ENCODE data around the gene FAM120A. TPM values are rescaled to one million over a fixed set of nuclear protein-coding genes. Genes with fewer than 3 reads are reported as not detected.
A peak's percentile ranks its signal among the peaks of the same experiment; 100 is the strongest.

The FAM120A gene
- total and polyA plus RNA-seq, 2 of the 13 experiments (the other 11 are each of a cell fraction or from before 2014, with no cell fraction given), result 41.3 to 44.4 TPM

DNA sequence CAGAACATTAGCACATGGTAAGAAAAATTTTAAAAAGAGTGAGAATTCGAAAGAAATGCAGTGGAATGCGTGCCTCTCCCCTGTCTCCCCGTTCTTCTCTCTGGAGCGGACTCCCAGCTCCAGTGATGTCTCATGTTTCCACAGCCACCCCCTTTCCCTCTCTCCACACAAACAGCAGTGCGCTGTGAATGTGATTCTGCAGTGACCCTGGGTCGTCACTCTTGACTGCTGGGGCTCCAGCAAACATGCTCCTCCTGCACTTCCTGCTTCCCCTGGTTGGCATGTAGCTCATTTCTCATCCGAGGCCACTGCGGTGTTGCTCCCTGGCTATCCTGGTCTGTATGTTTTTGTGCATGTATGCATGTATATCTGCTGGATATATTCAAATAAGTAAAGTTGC is 138.2 kb downstream of the FAM120A start (continued):
- peak; percentile 93 for TF ChIP-seq ZNF292 (CRISPR knock-in tag; IDR thresholded peaks at IDR 0.05; ENCODE audit: borderline replicate concordance, low read depth)
- TF ChIP-seq ZNF234 (CRISPR knock-in tag; conservative IDR thresholded peaks at IDR 0.05), result no peak
- no peak for TF ChIP-seq ZNF143 (CRISPR knock-in tag; IDR thresholded peaks at IDR 0.05)
- TF ChIP-seq, protein P1, sequence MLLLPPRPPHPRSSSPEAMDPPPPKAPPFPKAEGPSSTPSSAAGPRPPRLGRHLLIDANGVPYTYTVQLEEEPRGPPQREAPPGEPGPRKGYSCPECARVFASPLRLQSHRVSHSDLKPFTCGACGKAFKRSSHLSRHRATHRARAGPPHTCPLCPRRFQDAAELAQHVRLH (CRISPR knock-in tag; IDR thresholded peaks at IDR 0.05; ENCODE audit: borderline replicate concordance, low read depth), result no peak
- no peak for TF ChIP-seq ZNF124 (CRISPR knock-in tag; IDR thresholded peaks at IDR 0.05)
- no peak for TF ChIP-seq ZNF660 (CRISPR knock-in tag; IDR thresholded peaks at IDR 0.05; ENCODE audit: borderline replicate concordance, low read depth)
- TF ChIP-seq ZNF329 (CRISPR knock-in tag; IDR thresholded peaks at IDR 0.05; ENCODE audit: low read depth), result no peak
- TF ChIP-seq, protein P2, sequence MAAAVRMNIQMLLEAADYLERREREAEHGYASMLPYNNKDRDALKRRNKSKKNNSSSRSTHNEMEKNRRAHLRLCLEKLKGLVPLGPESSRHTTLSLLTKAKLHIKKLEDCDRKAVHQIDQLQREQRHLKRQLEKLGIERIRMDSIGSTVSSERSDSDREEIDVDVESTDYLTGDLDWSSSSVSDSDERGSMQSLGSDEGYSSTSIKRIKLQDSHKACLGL (CRISPR knock-in tag; IDR thresholded peaks at IDR 0.05), result no peak
- no peak for TF ChIP-seq GFI1 (CRISPR knock-in tag; IDR thresholded peaks at IDR 0.05; ENCODE audit: borderline replicate concordance)
- TF ChIP-seq POLR2A (IDR thresholded peaks at IDR 0.05; ENCODE audit: insufficient read depth in 1 of 2, low read depth in 2 of 2, low read length in 2 of 2), result no peak
- no peak for TF ChIP-seq NR3C1 (CRISPR knock-in tag; IDR thresholded peaks at IDR 0.05)
- TF ChIP-seq SIN3B (IDR thresholded peaks at IDR 0.05; ENCODE audit: low read length), result no peak
- no peak for TF ChIP-seq SP1 (IDR thresholded peaks at IDR 0.05)
- no peak for TF ChIP-seq SP1 (CRISPR knock-in tag; IDR thresholded peaks at IDR 0.05)
- TF ChIP-seq ZNF121 (CRISPR knock-in tag; IDR thresholded peaks at IDR 0.05), result no peak
- TF ChIP-seq, protein P3, sequence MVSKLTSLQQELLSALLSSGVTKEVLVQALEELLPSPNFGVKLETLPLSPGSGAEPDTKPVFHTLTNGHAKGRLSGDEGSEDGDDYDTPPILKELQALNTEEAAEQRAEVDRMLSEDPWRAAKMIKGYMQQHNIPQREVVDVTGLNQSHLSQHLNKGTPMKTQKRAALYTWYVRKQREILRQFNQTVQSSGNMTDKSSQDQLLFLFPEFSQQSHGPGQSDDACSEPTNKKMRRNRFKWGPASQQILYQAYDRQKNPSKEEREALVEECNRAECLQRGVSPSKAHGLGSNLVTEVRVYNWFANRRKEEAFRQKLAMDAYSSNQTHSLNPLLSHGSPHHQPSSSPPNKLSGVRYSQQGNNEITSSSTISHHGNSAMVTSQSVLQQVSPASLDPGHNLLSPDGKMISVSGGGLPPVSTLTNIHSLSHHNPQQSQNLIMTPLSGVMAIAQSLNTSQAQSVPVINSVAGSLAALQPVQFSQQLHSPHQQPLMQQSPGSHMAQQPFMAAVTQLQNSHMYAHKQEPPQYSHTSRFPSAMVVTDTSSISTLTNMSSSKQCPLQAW (CRISPR knock-in tag; IDR thresholded peaks at IDR 0.05), result no peak
- TF ChIP-seq MEIS2 (CRISPR knock-in tag; IDR thresholded peaks at IDR 0.05), result no peak
- TF ChIP-seq, protein P4, sequence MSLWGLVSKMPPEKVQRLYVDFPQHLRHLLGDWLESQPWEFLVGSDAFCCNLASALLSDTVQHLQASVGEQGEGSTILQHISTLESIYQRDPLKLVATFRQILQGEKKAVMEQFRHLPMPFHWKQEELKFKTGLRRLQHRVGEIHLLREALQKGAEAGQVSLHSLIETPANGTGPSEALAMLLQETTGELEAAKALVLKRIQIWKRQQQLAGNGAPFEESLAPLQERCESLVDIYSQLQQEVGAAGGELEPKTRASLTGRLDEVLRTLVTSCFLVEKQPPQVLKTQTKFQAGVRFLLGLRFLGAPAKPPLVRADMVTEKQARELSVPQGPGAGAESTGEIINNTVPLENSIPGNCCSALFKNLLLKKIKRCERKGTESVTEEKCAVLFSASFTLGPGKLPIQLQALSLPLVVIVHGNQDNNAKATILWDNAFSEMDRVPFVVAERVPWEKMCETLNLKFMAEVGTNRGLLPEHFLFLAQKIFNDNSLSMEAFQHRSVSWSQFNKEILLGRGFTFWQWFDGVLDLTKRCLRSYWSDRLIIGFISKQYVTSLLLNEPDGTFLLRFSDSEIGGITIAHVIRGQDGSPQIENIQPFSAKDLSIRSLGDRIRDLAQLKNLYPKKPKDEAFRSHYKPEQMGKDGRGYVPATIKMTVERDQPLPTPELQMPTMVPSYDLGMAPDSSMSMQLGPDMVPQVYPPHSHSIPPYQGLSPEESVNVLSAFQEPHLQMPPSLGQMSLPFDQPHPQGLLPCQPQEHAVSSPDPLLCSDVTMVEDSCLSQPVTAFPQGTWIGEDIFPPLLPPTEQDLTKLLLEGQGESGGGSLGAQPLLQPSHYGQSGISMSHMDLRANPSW (CRISPR knock-in tag; IDR thresholded peaks at IDR 0.05; ENCODE audit: borderline replicate concordance), result no peak
- TF ChIP-seq PCBP2 (optimal IDR thresholded peaks at IDR 0.05; ENCODE audit: low read depth, low read length, poor library complexity, severe bottlenecking), result no peak
- TF ChIP-seq EP300 (IDR thresholded peaks at IDR 0.05; ENCODE audit: low read depth in 2 of 2, low read length in 2 of 2), result no peak
- TF ChIP-seq EP300 (CRISPR knock-in tag; IDR thresholded peaks at IDR 0.05; ENCODE audit: borderline replicate concordance), result no peak
- TF ChIP-seq, protein P5, sequence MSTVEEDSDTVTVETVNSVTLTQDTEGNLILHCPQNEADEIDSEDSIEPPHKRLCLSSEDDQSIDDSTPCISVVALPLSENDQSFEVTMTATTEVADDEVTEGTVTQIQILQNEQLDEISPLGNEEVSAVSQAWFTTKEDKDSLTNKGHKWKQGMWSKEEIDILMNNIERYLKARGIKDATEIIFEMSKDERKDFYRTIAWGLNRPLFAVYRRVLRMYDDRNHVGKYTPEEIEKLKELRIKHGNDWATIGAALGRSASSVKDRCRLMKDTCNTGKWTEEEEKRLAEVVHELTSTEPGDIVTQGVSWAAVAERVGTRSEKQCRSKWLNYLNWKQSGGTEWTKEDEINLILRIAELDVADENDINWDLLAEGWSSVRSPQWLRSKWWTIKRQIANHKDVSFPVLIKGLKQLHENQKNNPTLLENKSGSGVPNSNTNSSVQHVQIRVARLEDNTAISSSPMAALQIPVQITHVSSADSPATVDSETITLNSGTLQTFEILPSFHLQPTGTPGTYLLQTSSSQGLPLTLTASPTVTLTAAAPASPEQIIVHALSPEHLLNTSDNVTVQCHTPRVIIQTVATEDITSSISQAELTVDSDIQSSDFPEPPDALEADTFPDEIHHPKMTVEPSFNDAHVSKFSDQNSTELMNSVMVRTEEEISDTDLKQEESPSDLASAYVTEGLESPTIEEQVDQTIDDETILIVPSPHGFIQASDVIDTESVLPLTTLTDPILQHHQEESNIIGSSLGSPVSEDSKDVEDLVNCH (CRISPR knock-in tag; IDR thresholded peaks at IDR 0.05), result no peak
- TF ChIP-seq ZNF761 (CRISPR knock-in tag; conservative IDR thresholded peaks at IDR 0.05), result no peak
- no peak for TF ChIP-seq ZNF709 (CRISPR knock-in tag; IDR thresholded peaks at IDR 0.05)
- no peak for TF ChIP-seq GLI4 (CRISPR knock-in tag; IDR thresholded peaks at IDR 0.05; ENCODE audit: borderline replicate concordance)

All from HepG2 (cell line).